OCI-LY3 (cell line): ENCODE results near the gene WWOX.

ENCODE experiments used
- EZH2phosphoT487 ChIP-seq: fragments of 200-600 bp; shearing (Covaris generic); IDR thresholded peaks from 2 replicates; pipeline ENCODE4 v1.6.1; 2018; ENCODE audit warnings: antibody characterized with exemption, mixed run types, low read depth
- TF ChIP-seq, protein P1 (sequence below): fragments of 200-600, 300-600 bp; sonication (generic); IDR thresholded peaks from 2 replicates; pipeline ENCODE4 v1.5.1; 2014; ENCODE audit warnings: antibody characterized with exemption, low read length, low read depth

DNA sequence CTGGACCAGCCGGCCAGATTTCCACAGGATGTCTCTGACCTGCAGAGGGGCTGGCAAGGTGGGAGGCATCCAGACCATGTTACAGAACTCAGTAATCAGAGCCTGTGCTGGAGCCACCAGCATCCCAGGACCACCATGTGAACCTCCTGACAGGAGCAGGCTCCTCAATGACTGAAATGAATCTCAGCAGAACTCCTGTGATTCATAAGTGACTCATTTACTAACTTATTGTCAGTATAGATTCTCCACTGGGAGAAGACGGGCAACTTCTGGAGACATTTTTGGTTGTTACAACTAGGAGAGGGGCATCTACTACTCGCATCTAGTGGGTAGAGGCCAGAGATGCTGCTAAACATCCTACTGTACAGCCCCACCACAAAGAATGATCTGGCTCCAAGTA, 3.1 kb upstream of the WWOX start:
- TF ChIP-seq, protein P1, sequence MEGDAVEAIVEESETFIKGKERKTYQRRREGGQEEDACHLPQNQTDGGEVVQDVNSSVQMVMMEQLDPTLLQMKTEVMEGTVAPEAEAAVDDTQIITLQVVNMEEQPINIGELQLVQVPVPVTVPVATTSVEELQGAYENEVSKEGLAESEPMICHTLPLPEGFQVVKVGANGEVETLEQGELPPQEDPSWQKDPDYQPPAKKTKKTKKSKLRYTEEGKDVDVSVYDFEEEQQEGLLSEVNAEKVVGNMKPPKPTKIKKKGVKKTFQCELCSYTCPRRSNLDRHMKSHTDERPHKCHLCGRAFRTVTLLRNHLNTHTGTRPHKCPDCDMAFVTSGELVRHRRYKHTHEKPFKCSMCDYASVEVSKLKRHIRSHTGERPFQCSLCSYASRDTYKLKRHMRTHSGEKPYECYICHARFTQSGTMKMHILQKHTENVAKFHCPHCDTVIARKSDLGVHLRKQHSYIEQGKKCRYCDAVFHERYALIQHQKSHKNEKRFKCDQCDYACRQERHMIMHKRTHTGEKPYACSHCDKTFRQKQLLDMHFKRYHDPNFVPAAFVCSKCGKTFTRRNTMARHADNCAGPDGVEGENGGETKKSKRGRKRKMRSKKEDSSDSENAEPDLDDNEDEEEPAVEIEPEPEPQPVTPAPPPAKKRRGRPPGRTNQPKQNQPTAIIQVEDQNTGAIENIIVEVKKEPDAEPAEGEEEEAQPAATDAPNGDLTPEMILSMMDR = no peak
- no peak for TF ChIP-seq EZH2phosphoT487
